SK-N-SH treated with all-trans-retinoic acid at 6 μM for 48 hours (cell line): ENCODE data around the gene ARFGEF2.
A peak's percentile ranks its signal among the peaks of the same experiment; 100 is the strongest.
"Not testable (repeated sequence)": the region's sequence is repeated elsewhere in the genome, so short reads cannot be mapped to it uniquely, and the experiment has no call there.

ENCODE experiments used
- ATAC-seq: fragments of 200-7000 bp; cut with Tn5 transposase; 3 replicates; pipeline ENCODE4 v1.9.1; 2020; ENCODE audit warnings: mild to moderate bottlenecking, moderate library complexity
- BACH2 ChIP-seq: fragments of 250-450 bp; sonication (Bioruptor Pico); IDR thresholded peaks from 2 replicates; pipeline ENCODE4 v1.9.0; 2021; ENCODE audit warnings: mild to moderate bottlenecking, borderline replicate concordance
- CREB5 ChIP-seq: fragments of 250-450 bp; sonication (Bioruptor Pico); IDR thresholded peaks from 2 replicates; pipeline ENCODE4 v1.5.1; 2020; ENCODE audit warnings: low read depth, mild to moderate bottlenecking, moderate library complexity
- CSDC2 ChIP-seq: fragments of 250-450 bp; sonication (Bioruptor Pico); IDR thresholded peaks from 2 replicates; pipeline ENCODE4 v1.5.0; 2020; ENCODE audit warnings: mild to moderate bottlenecking, moderate library complexity
- ESRRG ChIP-seq: fragments of 250-450 bp; sonication (Bioruptor Pico); IDR thresholded peaks from 2 replicates; pipeline ENCODE4 v1.6.1; 2021; ENCODE audit warnings: mild to moderate bottlenecking
- GLIS3 ChIP-seq: fragments of 250-450 bp; sonication (Bioruptor Pico); IDR thresholded peaks from 2 replicates; pipeline ENCODE4 v1.5.0; 2020; ENCODE audit warnings: mild to moderate bottlenecking, moderate library complexity
- ISL1 ChIP-seq: fragments of 250-450 bp; sonication (Bioruptor Pico); IDR thresholded peaks from 2 replicates; pipeline ENCODE4 v2.1.2; 2022; ENCODE audit warnings: mild to moderate bottlenecking, moderate library complexity
- OSR1 ChIP-seq: fragments of 250-450 bp; sonication (Bioruptor Pico); IDR thresholded peaks from 2 replicates; pipeline ENCODE4 v1.8.0; 2022; ENCODE audit warnings: moderate library complexity, mild to moderate bottlenecking, inconsistent platforms
- PATZ1 ChIP-seq: fragments of 250-450 bp; sonication (Bioruptor Pico); IDR thresholded peaks from 2 replicates; pipeline ENCODE4 v1.8.0; 2020; ENCODE audit warnings: mild to moderate bottlenecking, moderate library complexity, borderline replicate concordance
- POU6F1 ChIP-seq: fragments of 250-450 bp; sonication (Bioruptor Pico); IDR thresholded peaks from 2 replicates; pipeline ENCODE4 v1.8.0; 2021; ENCODE audit warnings: low read depth, mild to moderate bottlenecking, moderate library complexity, borderline replicate concordance
- PPARA ChIP-seq: fragments of 250-450 bp; sonication (Bioruptor Pico); IDR thresholded peaks from 2 replicates; pipeline ENCODE4 v1.5.0; 2020; ENCODE audit warnings: mild to moderate bottlenecking, borderline replicate concordance
- SNAI2 ChIP-seq: fragments of 250-450 bp; sonication (Bioruptor Pico); IDR thresholded peaks from 2 replicates; pipeline ENCODE4 v1.5.0; 2020; ENCODE audit warnings: mild to moderate bottlenecking, moderate library complexity
- TCF4 ChIP-seq: fragments of 250-450 bp; sonication (Bioruptor Pico); IDR thresholded peaks from 2 replicates; pipeline ENCODE4 v1.8.0; 2021; ENCODE audit warnings: mild to moderate bottlenecking, moderate library complexity, borderline replicate concordance
- TOX ChIP-seq: fragments of 250-450 bp; sonication (Bioruptor Pico); IDR thresholded peaks from 2 replicates; pipeline ENCODE4 v1.8.0; 2021; ENCODE audit warnings: mild to moderate bottlenecking, moderate library complexity, borderline replicate concordance
- TSHZ2 ChIP-seq: fragments of 250-450 bp; sonication (Bioruptor Pico); IDR thresholded peaks from 2 replicates; pipeline ENCODE4 v1.5.0; 2020; ENCODE audit warnings: mild to moderate bottlenecking, moderate library complexity
- ZC3H10 ChIP-seq: fragments of 250-450 bp; sonication (Bioruptor Pico); IDR thresholded peaks from 2 replicates; pipeline ENCODE4 v1.5.1; 2021; ENCODE audit warnings: mild to moderate bottlenecking, moderate library complexity
- ZFP3 ChIP-seq: fragments of 250-450 bp; sonication (Bioruptor Pico); IDR thresholded peaks from 2 replicates; pipeline ENCODE4 v1.5.0; 2020; ENCODE audit warnings: mild to moderate bottlenecking, moderate library complexity
- ZFP30 ChIP-seq: fragments of 450-650 bp; formaldehyde crosslinking; IDR thresholded peaks from 2 replicates; pipeline ENCODE4 v1.5.0; 2022; ENCODE audit warnings: mild to moderate bottlenecking, moderate library complexity
- ZNF565 ChIP-seq: fragments of 450-650 bp; formaldehyde crosslinking; conservative IDR thresholded peaks from 2 replicates; pipeline ENCODE4 v1.5.0; 2020; ENCODE audit warnings: low read depth, mild to moderate bottlenecking, moderate library complexity
- ZNF70 ChIP-seq: fragments of 450-650 bp; formaldehyde crosslinking; IDR thresholded peaks from 2 replicates; pipeline ENCODE4 v1.5.0; 2020; ENCODE audit warnings: mild to moderate bottlenecking, moderate library complexity
- ZNF8 ChIP-seq: fragments of 450-650 bp; formaldehyde crosslinking; IDR thresholded peaks from 2 replicates; pipeline ENCODE4 v1.5.0; 2020; ENCODE audit warnings: mild to moderate bottlenecking, moderate library complexity

ARFGEF2 gene

GRCh38 chr20:49009899-49010631 lies 88.6 kb downstream of the ARFGEF2 start:
- TF ChIP-seq ZNF8 (CRISPR knock-in tag), result no peak
- no peak for TF ChIP-seq BACH2 (CRISPR knock-in tag)
- TF ChIP-seq TOX (CRISPR knock-in tag), result no peak
- no peak for TF ChIP-seq OSR1 (CRISPR knock-in tag)
- TF ChIP-seq ZFP30, result no peak
- TF ChIP-seq TCF4 (CRISPR knock-in tag), result no peak
- no peak for TF ChIP-seq ZNF70 (CRISPR knock-in tag)
- no peak for TF ChIP-seq PPARA (CRISPR knock-in tag)
- no peak for TF ChIP-seq ESRRG (CRISPR knock-in tag)
- no peak for TF ChIP-seq GLIS3 (CRISPR knock-in tag)
- TF ChIP-seq CREB5 (CRISPR knock-in tag), result no peak
- no peak for TF ChIP-seq ISL1 (CRISPR knock-in tag)
- no peak for ATAC-seq

GRCh38 chr20:49024220-49024619 lies 102.7 kb downstream of the ARFGEF2 start:
- TF ChIP-seq PPARA (CRISPR knock-in tag) (no peak), BACH2 (CRISPR knock-in tag) (no peak), POU6F1 (CRISPR knock-in tag) (no peak), TOX (CRISPR knock-in tag) (no peak), ZFP30 (no peak), ISL1 (CRISPR knock-in tag) (no peak), TSHZ2 (CRISPR knock-in tag) (no peak), ZNF565 (CRISPR knock-in tag) (no peak), PATZ1 (CRISPR knock-in tag) (no peak), TCF4 (CRISPR knock-in tag) (no peak), ZFP3 (CRISPR knock-in tag) (no peak), ESRRG (CRISPR knock-in tag) (no peak), ZC3H10 (CRISPR knock-in tag) (no peak), GLIS3 (CRISPR knock-in tag) (no peak), CSDC2 (CRISPR knock-in tag) (no peak), OSR1 (CRISPR knock-in tag) (no peak), SNAI2 (CRISPR knock-in tag) (no peak), ZNF8 (CRISPR knock-in tag) (no peak)
- TF ChIP-seq, all 23 proteins: peak for 0
- no peak for ATAC-seq

- ATAC-seq, result not testable (repeated sequence)
These were observed 106.7 kb downstream of the ARFGEF2 start for GRCh38 chr20:49028177-49028576.

- peak; percentile 94 for ATAC-seq
- TF ChIP-seq TCF4 (CRISPR knock-in tag) (no peak), PATZ1 (CRISPR knock-in tag) (no peak), ZFP30 (no peak), POU6F1 (CRISPR knock-in tag) (no peak), TSHZ2 (CRISPR knock-in tag) (no peak), CSDC2 (CRISPR knock-in tag) (no peak), OSR1 (CRISPR knock-in tag) (no peak)
These were observed 107.2 kb downstream of the ARFGEF2 start for GRCh38 chr20:49028684-49029083.
